Effector CD4-positive, alpha-beta T cell (primary cell): Measurements from ENCODE around the gene USP5.
"Not testable (repeated sequence)": the region's sequence is repeated elsewhere in the genome, so short reads cannot be mapped to it uniquely, and the experiment has no call there.

ENCODE experiments used
- DNase-seq: peaks from one replicate; pipeline ENCODE4 v3.0.0-alpha.2; 2020

Gene USP5

GRCh38 chr12:6867413-6868210 lies 15.7 kb downstream of the USP5 start, which contains the start of gene TPI1:
TPI1 (plus strand) TSS chr12:6867531; CDS start chr12:6867567, 36 bp downstream.
- peak; percentile 65 for DNase-seq

GRCh38 chr12:6868211-6869048 lies 16.5 kb downstream of the USP5 start:
- DNase-seq: no peak

- DNase-seq: peak; percentile 85
These were observed 17.4 kb downstream of the USP5 start for GRCh38 chr12:6869049-6870021.

- not testable (repeated sequence) for DNase-seq
These were observed 18.4 kb downstream of the USP5 start for GRCh38 chr12:6870304-6870703.

GRCh38 chr12:6871052-6871957 lies 19.4 kb downstream of the USP5 start:
- DNase-seq: no peak

GRCh38 chr12:6872073-6873048 lies 20.4 kb downstream of the USP5 start:
- peak; percentile 77 for DNase-seq

GRCh38 chr12:6873094-6874014 lies 21.4 kb downstream of the USP5 start, which contains the start of gene SPSB2:
SPSB2 (minus strand) TSS chr12:6873303; CDS start chr12:6872901, 402 bp downstream.
- peak; percentile 99 for DNase-seq

- DNase-seq: not testable (repeated sequence)
These were observed 22.0 kb downstream of the USP5 start for GRCh38 chr12:6874015-6874368.

- DNase-seq: not testable (repeated sequence)
These were observed 27.9 kb downstream of the USP5 start for GRCh38 chr12:6879824-6880223.

- no peak for DNase-seq
These were observed 31.3 kb downstream of the USP5 start for GRCh38 chr12:6883252-6883651.

- no peak for DNase-seq
These were observed 31.7 kb downstream of the USP5 start for GRCh38 chr12:6883683-6884082.

- no peak for DNase-seq
These were observed 32.6 kb downstream of the USP5 start for GRCh38 chr12:6884539-6884938.

- DNase-seq: not testable (repeated sequence)
These were observed 34.5 kb downstream of the USP5 start for GRCh38 chr12:6886206-6886999.

GRCh38 chr12:6887460-6887859 lies 35.5 kb downstream of the USP5 start:
- DNase-seq: no peak

GRCh38 chr12:6888360-6888759 lies 36.4 kb downstream of the USP5 start:
- no peak for DNase-seq

- not testable (repeated sequence) for DNase-seq
These were observed 36.8 kb downstream of the USP5 start for GRCh38 chr12:6888794-6889193.

- DNase-seq: not testable (repeated sequence)
These were observed 38.0 kb downstream of the USP5 start for GRCh38 chr12:6889775-6890573.
